Naive thymus-derived CD8-positive, alpha-beta T cell (primary cell): ENCODE results near the gene PPP2R1B. TPM values are rescaled to one million over a fixed set of nuclear protein-coding genes. Genes with fewer than 3 reads are reported as not detected.
A peak's percentile ranks its signal among the peaks of the same experiment; 100 is the strongest.
"Not testable (repeated sequence)": the region's sequence is repeated elsewhere in the genome, so short reads cannot be mapped to it uniquely, and the experiment has no call there.

Source experiments
- ATAC-seq, 2 donors: fragments of 150-1000 bp; cut with Tn5 transposase in 1 of 2; sonication (Bioruptor Pico), chemical (Tn5 transposase) in 1 of 2; 1 replicate in 1 of 2; 2 replicates in 1 of 2; pipeline ENCODE4 v1.10.0; 2021; ENCODE audit warnings: mild to moderate bottlenecking in 2 of 2, moderate library complexity in 2 of 2
- POLR2A ChIA-PET: fragments of 350-600 bp; sonication (Branson Sonifier 250); formaldehyde crosslinking; loops from one replicate; lab custom pipeline; 2021; ENCODE audit warnings: antibody characterized with exemption; lab: Charles Lee
- DNase-seq, 10 donors: peaks; one replicate each; pipeline versions ENCODE4 v3.0.0 to v3.0.0-alpha.2; 2020 to 2022
- H3K27ac Mint-ChIP-seq, 10 donors: one replicate each; pipeline ENCODE4 v1.8.0; 2020 to 2022; ENCODE audit warnings: mild to moderate bottlenecking in 10 of 10, mixed read lengths in 10 of 10, moderate library complexity in 4 of 10, inconsistent platforms in 1 of 10
- H3K27me3 Mint-ChIP-seq, 5 donors: one replicate each; pipeline ENCODE4 v1.8.0; 2021 to 2022; ENCODE audit warnings: mixed read lengths in 5 of 5
- H3K36me3 Mint-ChIP-seq, 3 donors: one replicate each; pipeline ENCODE4 v1.8.0; 2020 to 2022; ENCODE audit warnings: mixed read lengths in 3 of 3, mild to moderate bottlenecking in 2 of 3, inconsistent platforms in 1 of 3
- H3K4me1 Mint-ChIP-seq, 4 donors: one replicate each; pipeline ENCODE4 v1.8.0; 2021 to 2022; ENCODE audit warnings: mixed read lengths in 4 of 4
- H3K4me3 Mint-ChIP-seq, 10 donors: one replicate each; pipeline ENCODE4 v1.8.0; 2020 to 2022; ENCODE audit warnings: mild to moderate bottlenecking in 10 of 10, mixed read lengths in 10 of 10, moderate library complexity in 6 of 10, inconsistent platforms in 1 of 10
- H3K9me3 Mint-ChIP-seq, 9 donors: one replicate each; pipeline ENCODE4 v1.8.0; 2020 to 2022; ENCODE audit warnings: mixed read lengths in 9 of 9, mild to moderate bottlenecking in 3 of 9, inconsistent platforms in 1 of 9, moderate library complexity in 1 of 9
- polyA plus RNA-seq, 3 donors: library from polyadenylated mRNA; unstranded; fragments of 300-500 nt; fragmentation: Illumina TruSeq; gene quantifications; one replicate each; pipeline ENCODE4 v1.2.3, GENCODE V29; 2021
- total RNA-seq, 8 experiments: library from RNA in 2 of 8; stranded (reverse) in 2 of 8; gene quantifications; one replicate each; pipeline ENCODE4 v1.2.3 and lab custom pipeline; 2021 to 2026

The PPP2R1B gene
- total and polyA plus RNA-seq, 5 experiments from 2014 or later: 12.5 to 38.2 (median 14.8) TPM

GRCh38 chr11:111778047-111778558, 11.9 kb upstream of the PPP2R1B start:
- H3K4me3 Mint-ChIP-seq: no peak overlapping the region
- peaks cover 0 to 2% (median 0%) of the 10 kb centered on the region in 3 donors for H3K36me3 Mint-ChIP-seq
- H3K4me1 Mint-ChIP-seq: peaks cover 0 to 9% (median 0%) of the 10 kb centered on the region in 4 donors
- ATAC-seq (no peak), DNase-seq (no peak)
- no peaks in the 10 kb centered on the region for H3K9me3 Mint-ChIP-seq
- no peak overlapping the region for H3K27ac Mint-ChIP-seq
- no peaks in the 10 kb centered on the region for H3K27me3 Mint-ChIP-seq
- POLR2A ChIA-PET: interaction anchor here (0.5 kb wide), 1 partner anchor 9 kb away, joined by 3 read pairs; no protein-coding TSS in a partner anchor

- ATAC-seq (peak; percentile 85 to 95), DNase-seq (peak in 7 of 10 donors; percentile 9 to 67 (median 39))
- H3K4me1 Mint-ChIP-seq: peaks cover 0 to 9% (median 0%) of the 10 kb centered on the region in 4 donors
- no peak overlapping the region for H3K4me3 Mint-ChIP-seq
- peak overlapping the region in 1 of 10 donors; percentile 22 for H3K27ac Mint-ChIP-seq
- no peaks in the 10 kb centered on the region for H3K9me3 Mint-ChIP-seq
- H3K36me3 Mint-ChIP-seq: peaks cover 0 to 2% (median 0%) of the 10 kb centered on the region in 3 donors
- no peaks in the 10 kb centered on the region for H3K27me3 Mint-ChIP-seq
- POLR2A ChIA-PET: interaction anchor here (0.5 to 1.6 kb wide), 2 partner anchors 8 to 11 kb away, joined by 3 to 5 read pairs; partner anchors contain the start of gene PPP2R1B
Observed at GRCh38 chr11:111777094-111778046, 11.2 kb upstream of the PPP2R1B start.

GRCh38 chr11:111776398-111777093, 10.4 kb upstream of the PPP2R1B start:
- no peak for DNase-seq
- POLR2A ChIA-PET: interaction anchor here (1.6 kb wide), 1 partner anchor 10 kb away, joined by 5 read pairs; the partner anchor contains the start of gene PPP2R1B
- H3K9me3 Mint-ChIP-seq: no peaks in the 10 kb centered on the region
- no peaks in the 10 kb centered on the region for H3K27me3 Mint-ChIP-seq
- peak in 1 of 2 donors; percentile 44 for ATAC-seq
- H3K4me1 Mint-ChIP-seq: peaks cover 0 to 9% (median 0%) of the 10 kb centered on the region in 4 donors
- peak overlapping the region in 1 of 10 donors; percentile 9 for H3K4me3 Mint-ChIP-seq
- H3K27ac Mint-ChIP-seq: peak overlapping the region in 3 of 10 donors; percentile 33 to 63 (median 35)
- no peaks in the 10 kb centered on the region for H3K36me3 Mint-ChIP-seq

GRCh38 chr11:111774955-111775710, 8.9 kb upstream of the PPP2R1B start:
- ATAC-seq: no peak
- Mint-ChIP-seq H3K9me3 (no peaks in the 10 kb centered on the region), H3K4me3 (no peak overlapping the region), H3K36me3 (no peaks in the 10 kb centered on the region), H3K4me1 (peaks cover 0 to 9% (median 0%) of the 10 kb centered on the region in 4 donors), H3K27me3 (no peaks in the 10 kb centered on the region), H3K27ac (peak overlapping the region in 2 of 10 donors; percentile 15 to 62)
- DNase-seq: no peak
- POLR2A ChIA-PET: interaction anchor here (0.7 to 1.6 kb wide), 2 partner anchors 8 to 336 kb away, joined by 3 to 5 read pairs; partner anchors contain the start of gene PPP2R1B

GRCh38 chr11:111772535-111772934, 6.3 kb upstream of the PPP2R1B start:
- no peak for ATAC-seq
- Mint-ChIP-seq H3K9me3 (no peaks in the 10 kb centered on the region), H3K36me3 (no peaks in the 10 kb centered on the region), H3K27me3 (no peaks in the 10 kb centered on the region), H3K27ac (no peak overlapping the region), H3K4me1 (peaks cover 0 to 9% (median 0%) of the 10 kb centered on the region in 4 donors), H3K4me3 (no peak overlapping the region)
- POLR2A ChIA-PET: no interaction called here
- DNase-seq: no peak

- H3K27ac Mint-ChIP-seq, ATAC-seq, H3K4me3 Mint-ChIP-seq, POLR2A ChIA-PET, DNase-seq, H3K27me3 Mint-ChIP-seq, H3K36me3 Mint-ChIP-seq, H3K9me3 Mint-ChIP-seq: not testable (repeated sequence)
- peaks cover 5 to 11% (median 9%) of the 10 kb centered on the region in 4 donors for H3K4me1 Mint-ChIP-seq
Observed at GRCh38 chr11:111771205-111771604, 5.0 kb upstream of the PPP2R1B start.

GRCh38 chr11:111770581-111771134, 4.5 kb upstream of the PPP2R1B start:
- H3K4me1 Mint-ChIP-seq: peaks cover 7 to 16% (median 10%) of the 10 kb centered on the region in 4 donors
- POLR2A ChIA-PET: no interaction called here
- no peak overlapping the region for H3K4me3 Mint-ChIP-seq
- no peak overlapping the region for H3K27ac Mint-ChIP-seq
- no peaks in the 10 kb centered on the region for H3K9me3 Mint-ChIP-seq
- no peaks in the 10 kb centered on the region for H3K36me3 Mint-ChIP-seq
- DNase-seq: no peak
- H3K27me3 Mint-ChIP-seq: no peaks in the 10 kb centered on the region
- no peak for ATAC-seq

- ATAC-seq: no peak
- H3K4me3 Mint-ChIP-seq: peak overlapping the region; percentile 87 to 100 (median 99)
- H3K27me3 Mint-ChIP-seq: no peaks in the 10 kb centered on the region
Observed at GRCh38 chr11:111766834-111767142, 599 bp upstream of the PPP2R1B start.

GRCh38 chr11:111765320-111765983, 737 bp downstream of the PPP2R1B start:
- POLR2A ChIA-PET: interaction anchor here (0.9 to 1.8 kb wide), 3 partner anchors 106 to 169 kb away, joined by 3 to 5 read pairs (median 3); partner anchors contain the start of gene ALG9
- Mint-ChIP-seq H3K4me3 (peak overlapping the region; percentile 87 to 100 (median 99)), H3K4me1 (peaks cover 28 to 52% (median 41%) of the 10 kb centered on the region in 4 donors), H3K27me3 (no peaks in the 10 kb centered on the region), H3K9me3 (no peaks in the 10 kb centered on the region), H3K36me3 (peaks cover 5 to 40% (median 8%) of the 10 kb centered on the region in 3 donors), H3K27ac (peak overlapping the region; percentile 71 to 99 (median 96))
- DNase-seq (peak in 4 of 10 donors; percentile 4 to 29 (median 14)), ATAC-seq (peak in 1 of 2 donors; percentile 7)

More at GRCh38 chr11:111766834-111767142, 599 bp upstream of the PPP2R1B start:
- DNase-seq: no peak
- H3K9me3 Mint-ChIP-seq: no peaks in the 10 kb centered on the region
- POLR2A ChIA-PET: interaction anchor here (1.0 to 1.8 kb wide), 5 partner anchors 9 to 176 kb away, joined by 3 to 5 read pairs (median 4); partner anchors contain the start of gene ALG9
- peaks cover 28 to 52% (median 39%) of the 10 kb centered on the region in 4 donors for H3K4me1 Mint-ChIP-seq
- H3K27ac Mint-ChIP-seq: peak overlapping the region; percentile 73 to 99 (median 96)
- H3K36me3 Mint-ChIP-seq: peaks cover 2 to 27% (median 5%) of the 10 kb centered on the region in 3 donors

- POLR2A ChIA-PET: no interaction called here
- H3K4me1 Mint-ChIP-seq: peaks cover 28 to 52% (median 41%) of the 10 kb centered on the region in 4 donors
- DNase-seq (no peak), ATAC-seq (no peak)
- peaks cover 5 to 48% (median 8%) of the 10 kb centered on the region in 3 donors for H3K36me3 Mint-ChIP-seq
- H3K9me3 Mint-ChIP-seq: no peaks in the 10 kb centered on the region
- peak overlapping the region in 4 of 10 donors; percentile 19 to 98 (median 65) for H3K27ac Mint-ChIP-seq
- no peaks in the 10 kb centered on the region for H3K27me3 Mint-ChIP-seq
- H3K4me3 Mint-ChIP-seq: peak overlapping the region; percentile 87 to 100 (median 99)
Observed at GRCh38 chr11:111764621-111765020, 1.6 kb downstream of the PPP2R1B start.
